ENCODE data around the gene MBNL2.

Gene MBNL2

DNA sequence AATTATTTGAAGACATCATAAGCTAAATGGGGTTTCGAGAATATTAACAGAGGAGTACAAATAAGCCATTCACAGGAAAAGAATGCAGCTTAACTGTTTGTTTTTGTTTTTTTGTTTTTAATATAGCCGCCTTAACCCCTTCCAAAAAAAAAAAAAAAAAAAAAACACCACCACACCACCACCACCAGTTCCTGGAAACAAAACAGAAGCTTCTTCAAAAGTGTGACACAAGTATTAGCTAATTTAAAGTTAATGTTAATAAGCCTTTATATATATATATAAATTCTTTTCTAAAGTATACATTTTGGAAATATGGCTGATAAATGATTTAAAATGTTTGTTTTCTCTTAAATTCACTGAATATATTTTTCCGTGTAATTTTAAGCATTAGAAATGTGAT, 213.2 kb downstream of the MBNL2 start:
- Histone ChIP-seq H4K20me1 (ENCODE audit: control insufficient read depth, insufficient read depth, low read depth, low read length) (no peaks in the 10 kb centered on the region), H3K9me3 (ENCODE audit: control insufficient read depth, insufficient read depth, low read length) (no peaks in the 10 kb centered on the region), H3K27ac (ENCODE audit: low read depth, low read length) (no peak overlapping the region), H3K4me3 (ENCODE audit: low read length) (peak overlapping the region; percentile 90), H3K9me2 (replicated peaks; ENCODE audit: control insufficient read depth, low read length) (no peaks in the 10 kb centered on the region), H3K4me1 (ENCODE audit: control insufficient read depth, low read length) (peaks cover 19% of the 10 kb centered on the region), H3K36me3 (ENCODE audit: control insufficient read depth, low read length) (peaks cover 7% of the 10 kb centered on the region), H3K27me3 (ENCODE audit: control insufficient read depth, low read length) (no peaks in the 10 kb centered on the region), H3K4me2 (ENCODE audit: low read length) (peak overlapping the region; percentile 89), H3K79me2 (ENCODE audit: control insufficient read depth, low read length) (peaks cover 32% of the 10 kb centered on the region), H3F3A (ENCODE audit: control insufficient read depth, insufficient read depth) (0 out of 2 replicates have a peak, but pooled peaks cover 2% of the 10 kb centered on the region)
- no peak for TF ChIP-seq EZH2phosphoT487 (IDR thresholded peaks at IDR 0.05; ENCODE audit: borderline replicate concordance, low read length)
- TF ChIP-seq, protein P1, sequence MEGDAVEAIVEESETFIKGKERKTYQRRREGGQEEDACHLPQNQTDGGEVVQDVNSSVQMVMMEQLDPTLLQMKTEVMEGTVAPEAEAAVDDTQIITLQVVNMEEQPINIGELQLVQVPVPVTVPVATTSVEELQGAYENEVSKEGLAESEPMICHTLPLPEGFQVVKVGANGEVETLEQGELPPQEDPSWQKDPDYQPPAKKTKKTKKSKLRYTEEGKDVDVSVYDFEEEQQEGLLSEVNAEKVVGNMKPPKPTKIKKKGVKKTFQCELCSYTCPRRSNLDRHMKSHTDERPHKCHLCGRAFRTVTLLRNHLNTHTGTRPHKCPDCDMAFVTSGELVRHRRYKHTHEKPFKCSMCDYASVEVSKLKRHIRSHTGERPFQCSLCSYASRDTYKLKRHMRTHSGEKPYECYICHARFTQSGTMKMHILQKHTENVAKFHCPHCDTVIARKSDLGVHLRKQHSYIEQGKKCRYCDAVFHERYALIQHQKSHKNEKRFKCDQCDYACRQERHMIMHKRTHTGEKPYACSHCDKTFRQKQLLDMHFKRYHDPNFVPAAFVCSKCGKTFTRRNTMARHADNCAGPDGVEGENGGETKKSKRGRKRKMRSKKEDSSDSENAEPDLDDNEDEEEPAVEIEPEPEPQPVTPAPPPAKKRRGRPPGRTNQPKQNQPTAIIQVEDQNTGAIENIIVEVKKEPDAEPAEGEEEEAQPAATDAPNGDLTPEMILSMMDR (IDR thresholded peaks at IDR 0.05; ENCODE audit: low read depth, low read length, poor library complexity, severe bottlenecking) = no peak

DNA sequence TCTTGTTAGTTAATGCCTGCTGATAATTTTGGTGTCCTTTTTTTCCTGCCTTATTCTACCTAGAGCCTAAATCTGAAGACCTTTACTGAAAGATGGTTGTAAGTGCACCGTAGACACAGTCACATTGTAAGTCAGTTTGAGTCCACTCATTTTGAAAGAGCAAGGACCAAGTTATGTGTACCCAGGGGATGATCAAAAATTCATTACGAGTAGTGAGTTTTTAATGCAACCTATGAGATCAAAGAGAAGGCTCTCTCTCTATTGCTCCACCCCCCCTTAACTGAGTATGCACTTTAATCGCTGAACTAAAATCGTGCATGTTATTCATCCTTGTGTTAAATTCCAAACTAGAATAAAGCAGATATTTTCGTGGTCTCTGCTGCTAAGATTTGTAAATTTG, 213.7 kb downstream of the MBNL2 start:
- peak overlapping the region; percentile 89 for H3K4me2 ChIP-seq (ENCODE audit: low read length)
- TF ChIP-seq EZH2phosphoT487 (IDR thresholded peaks at IDR 0.05; ENCODE audit: borderline replicate concordance, low read length) = no peak
- TF ChIP-seq, protein P1 (IDR thresholded peaks at IDR 0.05; ENCODE audit: low read depth, low read length, poor library complexity, severe bottlenecking) = no peak
- H3K27ac ChIP-seq (ENCODE audit: low read depth, low read length) = no peak overlapping the region
- no peaks in the 10 kb centered on the region for H3K27me3 ChIP-seq (ENCODE audit: control insufficient read depth, low read length)
- H3K9me2 ChIP-seq (replicated peaks; ENCODE audit: control insufficient read depth, low read length) = no peaks in the 10 kb centered on the region
- peak overlapping the region; percentile 90 for H3K4me3 ChIP-seq (ENCODE audit: low read length)
- H4K20me1 ChIP-seq (ENCODE audit: control insufficient read depth, insufficient read depth, low read depth, low read length) = no peaks in the 10 kb centered on the region
- no peaks in the 10 kb centered on the region for H3K9me3 ChIP-seq (ENCODE audit: control insufficient read depth, insufficient read depth, low read length)
- H3F3A ChIP-seq (ENCODE audit: control insufficient read depth, insufficient read depth) = 0 out of 2 replicates have a peak, but pooled peaks cover 2% of the 10 kb centered on the region
- peaks cover 7% of the 10 kb centered on the region for H3K36me3 ChIP-seq (ENCODE audit: control insufficient read depth, low read length)
- H3K79me2 ChIP-seq (ENCODE audit: control insufficient read depth, low read length) = peaks cover 32% of the 10 kb centered on the region
- H3K4me1 ChIP-seq (ENCODE audit: control insufficient read depth, low read length) = peaks cover 19% of the 10 kb centered on the region

DNA sequence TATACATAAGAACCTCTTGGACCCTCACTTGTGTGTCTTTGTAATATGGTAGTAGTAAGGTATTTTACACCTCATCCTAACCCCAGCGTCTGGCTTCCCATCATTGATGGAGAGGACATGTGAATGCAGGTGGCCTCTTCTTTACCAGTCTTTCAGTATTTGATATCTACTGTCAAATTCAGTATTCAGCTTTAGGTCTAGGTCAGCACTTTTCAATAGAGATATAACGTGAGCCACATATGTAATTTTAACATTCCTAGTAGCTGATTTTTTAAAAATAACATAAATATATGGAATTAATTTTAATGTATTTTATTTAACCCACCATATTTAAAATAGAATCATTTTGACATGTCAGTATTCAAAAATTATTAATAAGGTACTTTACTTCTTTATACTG, 214.7 kb downstream of the MBNL2 start:
- Histone ChIP-seq H3K27ac (ENCODE audit: low read depth, low read length) (no peak overlapping the region), H4K20me1 (ENCODE audit: control insufficient read depth, insufficient read depth, low read depth, low read length) (no peaks in the 10 kb centered on the region), H3K4me2 (ENCODE audit: low read length) (peak overlapping the region; percentile 89), H3K4me1 (ENCODE audit: control insufficient read depth, low read length) (peaks cover 12% of the 10 kb centered on the region), H3K9me2 (replicated peaks; ENCODE audit: control insufficient read depth, low read length) (no peaks in the 10 kb centered on the region), H3K4me3 (ENCODE audit: low read length) (no peak overlapping the region), H3K79me2 (ENCODE audit: control insufficient read depth, low read length) (peaks cover 32% of the 10 kb centered on the region), H3F3A (ENCODE audit: control insufficient read depth, insufficient read depth) (0 out of 2 replicates have a peak, but pooled peaks cover 2% of the 10 kb centered on the region), H3K27me3 (ENCODE audit: control insufficient read depth, low read length) (no peaks in the 10 kb centered on the region), H3K9me3 (ENCODE audit: control insufficient read depth, insufficient read depth, low read length) (no peaks in the 10 kb centered on the region), H3K36me3 (ENCODE audit: control insufficient read depth, low read length) (peaks cover 7% of the 10 kb centered on the region)
- TF ChIP-seq EZH2phosphoT487 (IDR thresholded peaks at IDR 0.05; ENCODE audit: borderline replicate concordance, low read length) = no peak
- TF ChIP-seq, protein P1 (IDR thresholded peaks at IDR 0.05; ENCODE audit: low read depth, low read length, poor library complexity, severe bottlenecking) = no peak

Measured in DOHH2 (cell line).